IMR-90 (cell line): ENCODE data around the gene TRAF3. TPM values are rescaled to one million over a fixed set of nuclear protein-coding genes. Genes with fewer than 3 reads are reported as not detected.

Source experiments
- ATAC-seq: fragments of 200-7000 bp; cut with Tn5 transposase; 2 replicates; pipeline ENCODE4 v1.9.1; 2020; ENCODE audit warnings: low read depth, mild to moderate bottlenecking, moderate library complexity
- BruUV-seq: library from RNA; stranded (reverse); fragments of 400-500 nt; replicated peaks from 2 replicates; lab custom pipeline; 2021; lab: Mats Ljungman, UMichigan
- CTCF ChIA-PET: fragments of 300-600 bp; formaldehyde crosslinking; extraction: SDS; loops from one replicate; lab custom pipeline; 2021; ENCODE audit warnings: antibody characterized with exemption; lab: Yijun Ruan, JAX
- POLR2A ChIA-PET: fragments of 300-600 bp; sonication (Branson Sonifier 250); formaldehyde crosslinking; loops from one replicate; lab custom pipeline; 2022; ENCODE audit warnings: antibody characterized with exemption; ENCODE audit not compliant: unreplicated experiment; lab: Charles Lee
- DNase-seq: peaks from one replicate; pipeline ENCODE4 v3.0.0; 2013
- H2AFZ ChIP-seq: replicated peaks from 2 replicates; pipeline ENCODE3; 2013; ENCODE audit warnings: low read length, mild to moderate bottlenecking; ENCODE audit not compliant: poor library complexity
- H2AK5ac ChIP-seq: 2 replicates; pipeline ENCODE4 v1.6.1; 2013; ENCODE audit warnings: low read depth, low read length, inconsistent platforms
- H2AK9ac ChIP-seq: replicated peaks from 2 replicates; pipeline ENCODE3; 2013; ENCODE audit warnings: mild to moderate bottlenecking, low read depth, low read length, moderate library complexity; ENCODE audit not compliant: poor library complexity
- H2BK120ac ChIP-seq: 2 replicates; pipeline ENCODE4 v1.6.1; 2013; ENCODE audit warnings: low read depth, low read length, inconsistent platforms
- H2BK15ac ChIP-seq: 3 replicates; pipeline ENCODE4 v1.6.1; 2013; ENCODE audit warnings: low read depth, low read length, inconsistent platforms
- H2BK20ac ChIP-seq: 2 replicates; pipeline ENCODE4 v1.6.1; 2013; ENCODE audit warnings: low read depth, mild to moderate bottlenecking, inconsistent platforms, low read length, moderate library complexity
- H2BK5ac ChIP-seq: 2 replicates; pipeline ENCODE4 v1.6.1; 2013; ENCODE audit warnings: mild to moderate bottlenecking, low read depth, low read length, inconsistent platforms; ENCODE audit not compliant: poor library complexity, severe bottlenecking
- H3K14ac ChIP-seq: replicated peaks from 2 replicates; pipeline ENCODE4 v1.6.1; 2013; ENCODE audit warnings: low read depth, low read length, inconsistent platforms
- H3K18ac ChIP-seq: 2 replicates; pipeline ENCODE4 v1.6.1; 2013; ENCODE audit warnings: low read depth, low read length, control low read depth
- H3K23ac ChIP-seq: 2 replicates; pipeline ENCODE4 v1.6.1; 2013; ENCODE audit warnings: low read depth, low read length, inconsistent platforms
- H3K27ac ChIP-seq: 2 replicates; pipeline ENCODE4 v1.5.1; 2013; ENCODE audit warnings: mild to moderate bottlenecking, control low read depth, low read length; ENCODE audit not compliant: insufficient read depth
- H3K27me3 ChIP-seq: 2 replicates; pipeline ENCODE4 v1.6.1; 2013; ENCODE audit warnings: low read length; ENCODE audit not compliant: control insufficient read depth, insufficient read depth
- H3K36me3 ChIP-seq: 2 replicates; pipeline ENCODE4 v1.6.1; 2013; ENCODE audit warnings: low read length, mixed read lengths; ENCODE audit not compliant: control insufficient read depth, insufficient read depth
- H3K4ac ChIP-seq: 2 replicates; pipeline ENCODE4 v1.6.1; 2013; ENCODE audit warnings: low read depth, low read length, inconsistent platforms
- H3K4me1 ChIP-seq: 2 replicates; pipeline ENCODE4 v1.6.1; 2013; ENCODE audit warnings: low read length, mixed read lengths; ENCODE audit not compliant: control insufficient read depth, insufficient read depth
- H3K4me2 ChIP-seq: 2 replicates; pipeline ENCODE4 v1.6.1; 2013; ENCODE audit warnings: low read depth, mild to moderate bottlenecking, control low read depth, low read length, moderate library complexity
- H3K4me3 ChIP-seq: 2 replicates; pipeline ENCODE4 v1.5.1; 2013; ENCODE audit warnings: low read depth, mild to moderate bottlenecking, control low read depth, low read length, moderate library complexity; ENCODE audit not compliant: insufficient read depth
- H3K56ac ChIP-seq: 2 replicates; pipeline ENCODE4 v1.6.1; 2013; ENCODE audit warnings: low read length, inconsistent platforms; ENCODE audit not compliant: insufficient read depth; ENCODE audit errors: extremely low read depth
- H3K79me1 ChIP-seq, 2 experiments: 2 replicates each; pipeline ENCODE4 v1.6.1; 2013; ENCODE audit warnings: low read length in 2 of 2, inconsistent platforms in 1 of 2, low read depth in 1 of 2
- H3K9ac ChIP-seq: 2 replicates; pipeline ENCODE4 v1.6.1; 2013; ENCODE audit warnings: low read depth, low read length, control low read depth
- H3K9me1 ChIP-seq: 2 replicates; pipeline ENCODE4 v1.6.1; 2013; ENCODE audit warnings: low read length, inconsistent platforms; ENCODE audit not compliant: insufficient read depth
- H3K9me3 ChIP-seq: 2 replicates; pipeline ENCODE4 v1.6.1; 2013; ENCODE audit warnings: low read length; ENCODE audit not compliant: control insufficient read depth, insufficient read depth
- H4K20me1 ChIP-seq: 2 replicates; pipeline ENCODE4 v1.6.1; 2013; ENCODE audit warnings: low read length, inconsistent platforms; ENCODE audit not compliant: insufficient read depth
- H4K5ac ChIP-seq: 2 replicates; pipeline ENCODE4 v1.6.1; 2013; ENCODE audit warnings: mild to moderate bottlenecking, low read depth, low read length, control low read depth
- H4K8ac ChIP-seq, 2 experiments: 2 replicates each; pipeline ENCODE4 v1.6.1; 2013; ENCODE audit warnings: low read depth in 2 of 2, low read length in 2 of 2, control low read depth in 1 of 2, inconsistent platforms in 1 of 2
- H4K91ac ChIP-seq: 2 replicates; pipeline ENCODE4 v1.6.1; 2013; ENCODE audit warnings: low read depth, low read length, inconsistent platforms; ENCODE audit not compliant: insufficient read depth
- BHLHE40 ChIP-seq: fragments of 150-350 bp; IDR thresholded peaks from 2 replicates; pipeline ENCODE4 v1.6.1; 2016; ENCODE audit warnings: mild to moderate bottlenecking, low read depth, low read length
- CEBPB ChIP-seq: IDR thresholded peaks from 2 replicates; pipeline ENCODE4 v1.6.1; 2012; ENCODE audit warnings: low read depth, low read length, improper control_type of control experiment
- CHD1 ChIP-seq: IDR thresholded peaks from 2 replicates; pipeline ENCODE4 v1.6.1; 2012; ENCODE audit warnings: low read depth, low read length, improper control_type of control experiment
- FOS ChIP-seq: fragments of 150-350 bp; IDR thresholded peaks from 2 replicates; pipeline ENCODE4 v1.6.1; 2016; ENCODE audit warnings: low read depth, low read length
- MAFK ChIP-seq: IDR thresholded peaks from 2 replicates; pipeline ENCODE4 v1.6.1; 2012; ENCODE audit warnings: low read depth, low read length, improper control_type of control experiment
- MAZ ChIP-seq: IDR thresholded peaks from 2 replicates; pipeline ENCODE4 v1.6.1; 2012; ENCODE audit warnings: low read depth, mild to moderate bottlenecking, low read length, improper control_type of control experiment, moderate library complexity, borderline replicate concordance
- MXI1 ChIP-seq: IDR thresholded peaks from 2 replicates; pipeline ENCODE4 v1.6.1; 2012; ENCODE audit warnings: low read depth, mild to moderate bottlenecking, low read length, moderate library complexity, borderline replicate concordance
- NFE2L2 ChIP-seq: fragments of 150-350 bp; IDR thresholded peaks from 2 replicates; pipeline ENCODE4 v1.6.1; 2016; ENCODE audit warnings: low read depth, mild to moderate bottlenecking, low read length
- POLR2A ChIP-seq: IDR thresholded peaks from 2 replicates; pipeline ENCODE4 v1.6.1; 2012; ENCODE audit warnings: mild to moderate bottlenecking, low read depth, low read length
- RAD21 ChIP-seq: IDR thresholded peaks from 2 replicates; pipeline ENCODE4 v1.6.1; 2012; ENCODE audit warnings: low read length, improper control_type of control experiment
- RCOR1 ChIP-seq: IDR thresholded peaks from 2 replicates; pipeline ENCODE4 v1.6.1; 2012; ENCODE audit warnings: mild to moderate bottlenecking, low read length, improper control_type of control experiment; ENCODE audit not compliant: insufficient replicate concordance
- RFX5 ChIP-seq: IDR thresholded peaks from 2 replicates; pipeline ENCODE4 v1.8.0; 2012; ENCODE audit warnings: low read depth, mild to moderate bottlenecking, low read length, moderate library complexity
- SMC3 ChIP-seq: fragments of 150-350 bp; IDR thresholded peaks from 2 replicates; pipeline ENCODE4 v1.6.1; 2016; ENCODE audit warnings: low read depth, mild to moderate bottlenecking, antibody characterized with exemption, low read length, moderate library complexity
- WGBS, 2 experiments: methylation state at CpG; one replicate each; pipeline versions ENCODE4 v1.1.5 to v1.1.7; 2013; ENCODE audit warnings: missing lambda C conversion rate in 2 of 2; ENCODE audit not compliant: insufficient read length in 1 of 2; ENCODE audit errors: extremely low coverage in 2 of 2; 5-methylcytosine and 5-hydroxymethylcytosine counted together
- dilution Hi-C: fragments of 300-500 bp; cut with HindIII; formaldehyde crosslinking; loops from one replicate; pipeline ENCODE4 v1.14.3; 2018; ENCODE audit warnings: low sequenced_read_pairs; ENCODE audit not compliant: unreplicated experiment
- in situ Hi-C: fragments of 300-500 bp; cut with MboI; formaldehyde crosslinking; loops from 3 replicates; pipeline ENCODE4 v1.14.3; 2019; ENCODE audit warnings: low sequenced_read_pairs, inconsistent platforms, mixed read lengths
- intact Hi-C: fragments of 100-400 bp; cut with micrococcal nuclease; formaldehyde crosslinking; loops from 2 replicates; pipeline ENCODE4 v1.10.0; 2022
- polyA plus RNA-seq, 3 experiments: library from polyadenylated mRNA; depleted of rRNA; stranded (reverse); fragments of >200 nt; gene quantifications; 2 replicates each; pipeline ENCODE4 v1.2.3, GENCODE V29; 2012; ENCODE audit warnings: low replicate concordance in 1 of 3
- total RNA-seq: library from RNA; depleted of rRNA; stranded (reverse); fragments of >200 nt; gene quantifications from 2 replicates; pipeline ENCODE4 v1.2.3, GENCODE V29; 2012
- TF ChIP-seq, protein P1 (sequence below): fragments of 150-350 bp; IDR thresholded peaks from 2 replicates; pipeline ENCODE4 v1.6.1; 2017; ENCODE audit warnings: mild to moderate bottlenecking, antibody characterized with exemption, low read length, low read depth

Gene TRAF3
- total and polyA plus RNA-seq, 2 of the 4 experiments (the other 2 are of a cell fraction), result 21.2 to 25.3 TPM

DNA sequence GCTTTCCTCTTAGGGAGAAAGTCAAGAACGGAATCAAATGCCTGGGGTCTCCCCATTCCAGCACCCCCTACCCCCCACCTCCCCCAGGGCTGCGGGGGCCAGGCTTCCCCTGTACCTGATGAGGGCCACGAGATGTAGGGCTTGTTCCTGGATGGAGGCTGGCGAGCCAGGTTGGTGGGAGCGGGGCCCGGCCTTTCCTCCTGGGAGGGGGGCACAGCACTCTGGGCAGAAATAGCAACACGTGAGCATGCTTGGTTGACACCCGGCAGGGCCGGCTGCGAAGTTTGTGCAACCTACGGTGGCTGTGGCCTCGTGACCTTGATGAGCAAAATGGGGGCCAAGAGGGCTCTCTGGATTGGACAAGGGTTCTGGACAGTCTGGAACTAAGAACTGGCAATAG is 160.9 kb downstream of the TRAF3 start:
- peaks cover 15% of the 10 kb centered on the region for H4K20me1 ChIP-seq
- no peak overlapping the region for H3K27ac ChIP-seq
- H3K4me3 ChIP-seq, result no peak overlapping the region
- in situ Hi-C loops, result no loop called here
- no peak overlapping the region for H2BK15ac ChIP-seq
- no peak overlapping the region for H3K14ac ChIP-seq
- no peaks in the 10 kb centered on the region for H3K9me3 ChIP-seq
- peaks cover 6% of the 10 kb centered on the region; the same call in 1 of the 2 replicates for H3K9me1 ChIP-seq
- H3K79me1 ChIP-seq, result peaks cover 0 to 42% of the 10 kb centered on the region in 2 experiments; a peak in 3 of 4 replicates
- no peak for DNase-seq
- H2BK20ac ChIP-seq, result no peak overlapping the region
- ChIA-PET POLR2A (no interaction called here), CTCF (no interaction called here)
- no peak overlapping the region for H2BK120ac ChIP-seq
- no peak overlapping the region for H4K5ac ChIP-seq
- no peak for ATAC-seq
- H3K27me3 ChIP-seq, result no peaks in the 10 kb centered on the region
- H3K56ac ChIP-seq, result no peak overlapping the region
- H3K23ac ChIP-seq, result no peak overlapping the region
- H3K36me3 ChIP-seq, result peaks cover 62% of the 10 kb centered on the region
- H4K91ac ChIP-seq, result no peak overlapping the region
- no peak overlapping the region for H2AK5ac ChIP-seq
- no peak overlapping the region for H3K9ac ChIP-seq
- no peak overlapping the region for H4K8ac ChIP-seq
- no peak overlapping the region for H3K4me2 ChIP-seq
- no peak overlapping the region for H2AFZ ChIP-seq
- H3K4ac ChIP-seq, result no peak overlapping the region
- dilution Hi-C loops, result no loop called here
- no TSS peak for BruUV-seq
- intact Hi-C loops, result no loop called here
- no peak overlapping the region for H2BK5ac ChIP-seq
- no peak overlapping the region for H2AK9ac ChIP-seq
- H3K4me1 ChIP-seq, result no peaks in the 10 kb centered on the region; the same call in 1 of the 2 replicates
- 87% methylated on average over 3 of the region's 12 CpGs; no CpG with 5 or more reads in 1 of the 2 experiments for WGBS, 2 experiments
- no peak for TF ChIP-seq SMC3
- no peak for TF ChIP-seq MAZ
- no peak for TF ChIP-seq MAFK
- no peak for TF ChIP-seq MXI1
- no peak for TF ChIP-seq CHD1
- TF ChIP-seq RFX5, result no peak
- no peak for TF ChIP-seq CEBPB
- no peak for TF ChIP-seq FOS
- no peak for TF ChIP-seq NFE2L2
- no peak for TF ChIP-seq RAD21
- no peak for TF ChIP-seq POLR2A
- no peak for TF ChIP-seq BHLHE40
- TF ChIP-seq RCOR1, result no peak
- TF ChIP-seq, protein P1, sequence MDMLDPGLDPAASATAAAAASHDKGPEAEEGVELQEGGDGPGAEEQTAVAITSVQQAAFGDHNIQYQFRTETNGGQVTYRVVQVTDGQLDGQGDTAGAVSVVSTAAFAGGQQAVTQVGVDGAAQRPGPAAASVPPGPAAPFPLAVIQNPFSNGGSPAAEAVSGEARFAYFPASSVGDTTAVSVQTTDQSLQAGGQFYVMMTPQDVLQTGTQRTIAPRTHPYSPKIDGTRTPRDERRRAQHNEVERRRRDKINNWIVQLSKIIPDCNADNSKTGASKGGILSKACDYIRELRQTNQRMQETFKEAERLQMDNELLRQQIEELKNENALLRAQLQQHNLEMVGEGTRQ, result no peak
- H3K18ac ChIP-seq, result no peak overlapping the region
